G401 (cell line): ENCODE data around the gene PKP4. TPM values are rescaled to one million over a fixed set of nuclear protein-coding genes. Genes with fewer than 3 reads are reported as not detected.

ENCODE experiments used
- DNase-seq: peaks from one replicate; pipeline ENCODE4 v3.0.0-alpha.2; 2015; ENCODE audit warnings: low spot score
- in situ Hi-C: cut with HindIII; loops from 2 replicates; pipeline ENCODE4 v1.10.0; 2016; ENCODE audit warnings: low sequenced_read_pairs, mixed read lengths
- total RNA-seq: library from RNA; depleted of rRNA; stranded (reverse); fragments of >200 nt; shearing (Covaris generic); gene quantifications from 2 replicates; pipeline ENCODE4 v1.2.3, GENCODE V29; 2014

The PKP4 gene
- total RNA-seq, 1 experiment from 2014 or later = 41.2 TPM

DNA sequence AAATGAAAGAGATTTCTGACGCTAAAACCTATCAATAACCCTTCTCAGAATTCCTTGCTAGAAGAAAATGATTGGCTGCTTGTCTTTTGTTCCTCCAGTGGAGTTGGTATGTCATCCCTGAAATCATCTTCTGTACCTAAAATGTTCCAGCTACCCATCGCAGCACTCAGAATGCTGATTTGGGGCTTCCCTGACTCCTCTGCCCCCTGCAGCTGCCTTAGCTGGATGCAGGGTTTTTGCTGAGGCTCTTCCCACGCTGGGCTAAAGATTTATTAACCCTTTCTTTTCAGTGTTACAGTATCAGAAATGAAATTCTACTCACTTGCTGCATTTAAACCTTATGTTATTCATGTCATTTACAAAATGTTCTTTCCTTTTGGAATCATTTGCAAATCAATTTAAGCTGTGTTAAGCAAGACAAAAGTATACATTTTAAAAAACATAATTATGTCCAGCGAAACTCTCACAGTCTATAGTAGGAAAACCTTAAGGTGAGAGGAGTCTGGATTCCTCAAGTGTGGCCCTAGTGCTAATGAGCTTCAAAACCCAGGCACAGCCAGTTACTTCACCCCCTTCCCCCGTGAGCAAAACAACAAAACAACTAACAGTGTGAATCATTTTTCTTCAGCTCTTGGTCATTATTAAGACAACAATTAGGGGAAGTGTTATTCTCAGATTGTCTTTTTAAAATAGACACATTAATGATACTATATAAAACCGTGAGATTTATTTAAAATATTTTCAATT lies 32.8 kb downstream of the PKP4 start:
- in situ Hi-C loops = no loop called here

DNA sequence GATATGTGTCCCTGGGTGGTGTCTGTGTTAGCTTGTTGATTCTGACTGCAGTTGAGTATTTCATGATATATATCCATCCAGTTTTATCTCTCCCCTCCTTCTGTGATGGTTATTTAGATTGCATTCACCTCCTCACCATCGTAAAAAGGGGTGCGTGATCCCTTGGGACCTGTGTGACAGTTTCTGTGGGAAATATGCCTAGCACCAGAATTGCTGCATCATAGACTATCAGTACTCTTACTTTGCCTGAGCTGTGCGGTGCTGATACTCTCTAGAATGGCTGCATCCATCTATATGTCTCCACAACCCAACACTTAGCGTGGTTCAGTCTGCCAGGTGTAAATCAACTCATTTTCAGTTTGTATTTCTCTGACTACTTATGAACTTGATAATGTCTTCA lies 34.3 kb downstream of the PKP4 start:
- in situ Hi-C loops = no loop called here
- DNase-seq = no peak

More for the DNA sequence above, 32.8 kb downstream of the PKP4 start:
- peak; percentile 52 for DNase-seq

DNA sequence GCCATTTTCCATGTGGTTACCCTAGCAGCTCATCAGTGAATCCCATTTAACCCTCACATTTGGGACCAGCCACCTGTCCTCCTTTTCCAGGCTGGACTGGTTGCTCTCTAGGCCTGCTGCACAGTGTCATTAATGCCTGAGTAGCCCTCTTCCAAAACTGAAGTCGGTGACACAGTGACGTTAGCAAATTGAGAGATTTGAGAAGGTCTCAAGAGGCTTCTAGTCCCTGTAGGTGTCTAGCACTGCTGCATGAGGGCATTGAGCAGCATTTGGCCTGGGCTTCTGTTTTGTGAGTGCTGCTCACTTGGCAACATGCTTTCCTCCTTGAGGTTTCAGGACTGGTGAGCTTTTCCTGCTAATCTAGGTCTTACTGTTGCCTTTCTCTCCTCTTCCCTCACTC lies 36.7 kb downstream of the PKP4 start:
- peak; percentile 62 for DNase-seq
- in situ Hi-C loops = no loop called here

DNA sequence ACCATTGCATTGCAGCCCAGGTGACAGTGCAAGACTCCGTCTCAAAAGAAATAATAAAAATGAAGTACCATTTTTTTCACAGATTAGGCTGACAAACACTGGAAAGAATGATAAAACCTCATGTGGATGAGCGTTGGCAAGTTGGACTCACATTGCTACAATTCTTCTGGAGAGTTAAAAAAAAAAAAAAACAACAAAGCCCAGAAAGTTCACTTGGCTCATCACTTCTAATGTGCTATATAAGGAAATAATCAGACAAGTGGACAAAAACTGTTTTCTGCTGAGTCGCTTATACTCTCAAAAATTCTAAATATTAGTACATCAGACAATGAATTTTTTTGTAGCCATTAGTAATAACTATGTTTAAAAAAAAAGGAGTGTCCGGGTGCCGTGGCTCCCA lies 38.4 kb downstream of the PKP4 start:
- no peak for DNase-seq
- in situ Hi-C loops = no loop called here

DNA sequence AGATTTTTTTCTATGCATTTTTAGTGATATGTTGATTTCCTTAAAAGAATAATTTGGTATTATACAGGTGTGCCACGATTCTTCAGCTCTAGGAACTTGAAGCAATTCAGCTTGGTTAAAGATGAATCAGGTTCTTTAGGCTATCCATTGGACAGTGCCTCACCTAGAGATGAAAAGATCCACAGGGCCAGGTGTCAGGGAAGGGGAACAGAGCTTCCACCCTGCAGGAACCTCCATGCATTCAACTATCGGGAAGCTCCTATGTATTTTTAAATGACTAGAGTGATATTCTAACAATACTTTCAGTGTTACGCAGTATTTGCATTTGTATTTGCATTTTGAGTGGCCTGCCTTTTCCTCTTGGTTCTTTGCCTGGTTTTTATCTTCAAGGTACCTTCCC lies 40.2 kb downstream of the PKP4 start:
- DNase-seq = no peak
- in situ Hi-C loops = no loop called here

DNA sequence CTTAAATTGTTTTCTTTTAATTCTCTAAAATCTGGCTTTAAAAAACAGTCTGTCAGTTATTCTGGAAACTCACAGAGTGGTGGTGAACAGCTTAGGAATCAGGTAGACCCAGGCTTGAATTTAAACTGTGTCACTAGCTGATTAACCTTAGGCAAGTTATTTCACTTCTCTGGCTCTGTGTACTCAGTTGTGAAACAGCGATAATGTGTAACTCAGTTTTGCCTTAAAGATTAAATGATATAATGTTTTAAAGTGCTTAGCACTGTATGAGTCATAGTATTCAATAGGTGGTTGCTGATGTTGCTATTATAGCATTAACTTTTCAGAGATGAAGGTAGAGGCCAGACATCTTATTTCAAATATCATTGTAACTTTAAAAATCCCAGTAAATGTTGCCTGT lies 40.7 kb downstream of the PKP4 start:
- no peak for DNase-seq
- in situ Hi-C loops = no loop called here

DNA sequence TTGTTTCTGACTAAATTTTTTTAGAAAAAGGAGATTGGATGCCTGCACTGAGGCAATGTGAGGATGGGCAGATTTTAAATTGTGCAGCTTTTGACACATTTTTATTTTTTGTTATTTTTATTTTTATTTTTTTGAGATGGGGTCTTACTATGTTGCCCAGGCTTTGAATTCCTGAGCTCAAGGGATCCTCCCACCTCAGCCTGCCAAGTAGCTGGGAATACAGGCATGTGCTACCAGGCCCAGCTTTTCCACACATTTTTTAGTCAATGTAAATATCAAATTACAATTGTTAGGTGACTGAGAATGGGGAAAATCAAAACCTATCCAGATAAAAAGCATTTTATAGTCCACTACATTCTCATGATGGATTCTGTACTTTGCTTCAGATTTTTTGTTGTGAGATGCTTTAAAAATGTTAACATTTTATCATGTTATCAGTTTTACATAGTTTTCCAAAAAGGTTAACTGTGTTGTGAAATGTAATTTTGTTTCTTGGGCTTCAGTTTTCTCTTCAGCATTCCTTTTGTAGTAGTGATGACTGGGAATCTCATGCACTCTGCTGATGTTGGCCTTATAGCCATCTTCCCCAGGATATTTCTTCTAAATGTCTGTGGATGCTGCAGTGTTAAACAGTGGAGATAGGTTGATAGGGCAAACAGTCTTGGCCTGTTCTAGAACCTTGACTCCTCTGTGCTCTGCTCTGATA lies 41.4 kb downstream of the PKP4 start:
- in situ Hi-C loops = no loop called here
- DNase-seq = no peak

DNA sequence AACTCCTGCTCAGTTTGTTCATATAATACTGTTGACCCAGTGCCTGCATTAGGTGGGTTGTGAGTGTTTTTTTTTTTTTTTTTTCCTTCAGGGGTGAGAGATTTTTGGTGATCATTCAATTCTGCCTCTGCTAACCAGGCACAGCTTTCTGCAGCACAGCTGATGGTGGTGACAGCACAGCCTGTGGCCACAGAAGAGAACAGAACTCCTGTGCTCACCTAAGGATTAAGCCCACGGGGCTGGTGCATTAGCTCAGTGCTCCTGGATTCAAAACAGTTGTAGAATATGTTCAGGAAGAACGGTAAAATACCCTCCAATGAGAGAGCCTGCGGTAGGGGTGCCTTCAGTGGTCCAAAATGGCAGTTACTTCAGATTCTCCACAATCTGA lies 42.0 kb downstream of the PKP4 start:
- in situ Hi-C loops = no loop called here
- no peak for DNase-seq

DNA sequence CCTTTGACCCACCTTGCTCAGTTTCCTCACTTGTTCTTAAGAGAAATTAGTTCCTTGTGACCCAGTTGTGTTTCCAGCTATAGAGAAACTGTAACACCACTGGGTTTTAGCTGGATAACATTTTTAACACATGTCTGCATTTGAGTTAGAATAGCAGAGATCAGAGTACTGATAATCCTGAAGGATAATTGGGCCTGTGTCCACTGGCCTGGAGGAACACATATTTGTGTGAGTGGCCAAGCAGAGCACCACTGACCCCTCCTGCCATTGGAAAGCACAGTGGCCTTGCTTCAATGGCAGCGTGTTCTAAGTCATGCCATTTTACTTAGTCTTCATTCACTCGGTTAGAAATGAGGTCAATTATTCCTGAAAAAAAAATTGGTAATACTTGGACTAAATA lies 42.6 kb downstream of the PKP4 start:
- in situ Hi-C loops = no loop called here
- no peak for DNase-seq

DNA sequence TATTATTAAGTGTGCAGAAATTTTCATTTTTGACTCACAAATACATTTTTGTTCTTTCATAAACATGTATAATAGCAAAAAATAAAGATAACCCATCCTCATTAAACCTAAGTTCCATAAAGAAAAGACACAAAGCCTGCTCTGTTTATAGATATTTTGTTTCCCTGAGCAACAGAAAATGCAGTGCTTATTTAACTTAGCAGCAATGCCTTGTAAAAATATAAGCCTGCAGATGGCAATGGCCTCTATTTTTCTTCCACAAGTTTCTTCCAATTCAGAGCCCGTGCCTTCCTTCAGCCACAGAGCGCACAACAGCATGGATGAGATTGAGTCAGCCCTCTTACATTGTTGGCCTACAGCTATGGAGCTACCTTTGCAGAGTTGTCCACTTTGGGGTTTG lies 43.6 kb downstream of the PKP4 start:
- no peak for DNase-seq
- in situ Hi-C loops = no loop called here

DNA sequence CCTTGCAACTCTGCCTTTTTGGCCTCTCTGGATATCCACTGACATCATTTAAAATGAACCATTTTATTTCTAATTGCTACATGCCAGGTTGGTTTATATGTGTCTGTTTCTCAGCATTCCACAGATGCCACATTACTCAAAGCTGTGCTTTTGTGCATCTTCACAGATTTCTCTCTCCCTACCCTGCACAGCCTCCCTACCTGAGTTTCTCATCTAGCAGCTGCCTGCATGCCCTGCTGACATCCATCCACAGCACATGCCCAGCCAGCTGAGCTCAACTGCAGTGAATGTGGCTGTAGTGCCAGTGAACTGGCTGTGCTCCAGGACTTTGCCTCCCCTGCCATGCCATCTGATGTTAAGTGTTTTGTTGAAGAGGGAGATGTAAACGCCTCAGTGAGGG lies 44.5 kb downstream of the PKP4 start:
- in situ Hi-C loops = no loop called here
- DNase-seq = peak; percentile 63

DNA sequence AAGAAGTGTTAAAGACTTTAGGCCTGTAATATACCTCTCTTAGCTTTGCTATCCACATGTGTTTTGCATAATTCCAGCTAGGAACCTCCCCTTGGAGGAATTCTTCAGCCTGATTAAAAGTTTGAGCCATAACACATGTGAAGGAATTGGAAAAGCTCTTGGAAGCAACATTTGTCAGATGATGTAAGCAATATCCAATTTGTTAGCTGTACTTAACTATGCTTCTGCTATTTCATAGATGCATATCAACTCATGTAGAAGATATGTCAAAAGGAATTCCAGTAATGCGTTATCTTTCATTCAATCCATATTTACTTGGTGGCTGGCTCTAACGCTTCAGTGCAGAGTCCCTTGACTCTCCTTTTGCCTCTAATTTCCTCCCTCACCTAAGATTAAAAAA lies 46.2 kb downstream of the PKP4 start:
- no peak for DNase-seq
- in situ Hi-C loops = no loop called here

DNA sequence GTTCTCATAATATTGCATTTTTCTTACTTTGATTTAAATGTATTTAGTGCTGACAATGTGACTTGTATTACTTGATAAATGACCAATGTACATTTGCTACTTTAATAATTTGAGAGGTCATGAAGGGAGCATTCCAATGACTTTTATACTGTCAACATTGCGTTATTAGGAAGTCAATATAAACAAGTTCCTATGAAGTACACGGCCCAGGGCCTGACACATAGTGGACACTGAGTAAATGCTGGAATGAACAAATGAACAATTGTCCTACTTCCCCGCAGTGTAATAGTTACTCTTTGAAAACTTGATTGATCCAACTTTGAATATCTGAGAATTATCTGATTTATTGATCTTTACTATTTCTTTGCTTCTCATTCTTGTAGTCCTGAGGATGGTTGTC lies 47.3 kb downstream of the PKP4 start:
- in situ Hi-C loops = no loop called here
- no peak for DNase-seq

DNA sequence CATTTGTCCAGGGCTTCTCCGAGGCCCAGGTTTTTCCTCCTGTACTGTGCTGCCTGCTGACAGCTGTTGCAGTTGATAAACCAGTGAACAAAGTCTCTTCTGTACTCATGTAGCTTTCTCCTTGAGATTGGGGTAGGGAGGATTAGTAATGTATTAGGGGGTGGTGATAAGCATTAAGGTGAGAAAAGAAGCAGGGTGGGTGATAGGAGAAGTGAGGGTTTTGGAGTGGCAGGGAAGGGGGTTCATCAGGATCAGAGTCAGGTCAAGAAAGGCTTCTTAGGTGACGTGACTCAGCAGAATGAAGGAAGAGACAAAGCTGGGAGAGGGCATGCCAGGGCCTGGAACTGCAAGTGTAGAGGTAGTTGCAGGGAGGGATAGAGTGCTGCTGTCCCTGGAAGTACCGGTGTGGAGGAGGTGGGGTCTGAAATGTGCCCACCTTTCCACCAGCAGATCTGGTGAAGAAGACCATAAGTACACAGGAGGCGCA lies 48.7 kb downstream of the PKP4 start:
- in situ Hi-C loops = no loop called here
- DNase-seq = no peak

DNA sequence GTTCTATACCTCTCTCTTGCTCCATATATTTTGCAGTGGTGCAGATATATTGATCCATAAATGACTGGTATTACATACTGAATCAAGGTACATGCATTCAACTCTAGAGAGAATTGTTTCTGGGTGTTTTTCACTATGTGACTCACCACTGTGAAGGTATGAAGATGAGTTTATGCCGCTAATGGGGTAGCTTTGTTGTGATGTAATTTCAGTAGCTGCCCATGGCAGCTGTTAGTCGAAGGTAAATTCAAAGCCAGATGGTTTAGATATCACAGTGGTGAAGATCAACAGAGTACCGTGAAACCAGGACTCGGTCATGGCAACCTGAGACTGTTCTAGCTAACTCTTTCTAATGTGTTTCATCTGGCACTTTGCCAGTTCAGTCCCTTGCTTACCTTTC lies 50.4 kb downstream of the PKP4 start:
- no peak for DNase-seq
- in situ Hi-C loops = no loop called here

DNA sequence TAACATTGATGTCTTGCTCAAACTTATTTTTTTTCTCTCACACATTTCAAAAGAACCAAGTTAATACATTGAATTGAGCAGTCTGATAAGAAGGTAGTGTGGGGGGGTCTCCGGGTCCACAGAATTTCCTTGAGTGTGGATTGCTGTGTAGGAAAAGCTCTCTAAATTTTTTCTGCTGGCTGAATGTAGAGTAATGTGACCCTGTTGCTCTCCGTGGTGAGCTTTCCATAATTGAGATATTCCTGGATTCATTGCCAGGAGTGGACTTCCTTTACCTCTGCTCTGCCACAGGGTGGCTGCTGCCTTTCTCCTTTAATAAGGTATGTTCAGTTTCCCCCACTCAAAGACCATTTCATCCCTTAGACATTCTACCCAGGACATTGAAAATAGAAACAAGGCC lies 50.9 kb downstream of the PKP4 start:
- in situ Hi-C loops = no loop called here
- DNase-seq = no peak

DNA sequence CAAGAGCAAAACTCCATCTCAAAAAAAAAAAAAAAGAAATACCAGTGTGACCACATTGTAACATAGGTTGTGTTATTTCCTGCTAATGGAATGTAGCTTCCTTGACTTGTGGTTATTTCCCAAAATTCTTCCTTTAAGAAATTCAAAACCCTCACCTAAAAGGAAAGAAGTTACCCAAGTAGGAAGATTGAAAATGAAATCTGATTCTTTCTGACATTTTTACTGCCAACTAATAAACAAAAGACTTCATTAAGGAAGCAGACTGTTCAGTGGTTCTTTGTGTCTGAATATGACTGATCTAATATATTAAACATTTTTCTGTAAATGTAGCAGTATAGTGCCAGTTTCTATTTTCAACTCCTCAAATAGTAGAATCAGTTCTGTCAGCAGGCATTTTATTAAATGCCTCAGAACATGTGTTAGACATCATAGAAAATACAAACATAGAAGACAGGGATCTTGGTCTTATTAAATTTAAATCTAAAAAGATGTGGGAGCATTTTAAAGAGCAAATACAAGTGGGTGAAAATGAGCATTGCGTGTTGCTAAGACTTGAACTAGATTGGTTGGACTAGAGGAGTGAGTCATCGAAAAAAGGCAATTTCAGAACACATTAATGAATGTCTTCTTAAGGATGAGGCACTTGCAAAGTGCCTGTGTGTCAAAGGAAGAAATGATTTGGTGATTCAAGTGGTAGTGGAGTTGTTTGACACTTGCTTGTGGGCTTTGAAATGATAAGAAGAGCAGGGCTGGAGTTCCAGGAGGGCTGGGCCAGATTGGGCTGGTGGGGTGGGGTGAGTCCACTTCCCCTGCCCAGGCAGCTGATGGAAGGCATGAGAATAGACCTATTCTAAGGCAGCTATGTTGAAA lies 53.4 kb downstream of the PKP4 start:
- in situ Hi-C loops = no loop called here

DNA sequence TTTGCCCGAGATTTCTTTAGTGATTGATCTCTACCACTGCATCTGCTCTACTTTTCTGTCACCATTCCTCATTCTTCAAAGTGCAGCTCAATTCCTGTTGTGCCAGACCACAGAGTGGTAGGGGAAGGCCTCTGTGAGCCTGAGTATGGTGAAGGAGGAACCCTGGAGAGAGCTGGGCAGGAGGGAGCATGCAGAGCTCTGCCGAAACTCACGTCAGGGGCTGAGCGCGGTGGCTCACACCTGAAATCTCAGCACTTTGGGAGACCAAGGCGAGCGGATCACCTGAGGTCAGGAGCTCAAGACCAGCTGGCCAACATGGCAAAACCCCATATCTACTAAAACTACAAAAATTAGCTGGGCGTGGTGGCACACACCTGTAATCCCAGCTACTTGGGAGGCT lies 54.1 kb downstream of the PKP4 start:
- DNase-seq = no peak
- in situ Hi-C loops = no loop called here

More for the DNA sequence above, 53.4 kb downstream of the PKP4 start:
- DNase-seq = no peak

DNA sequence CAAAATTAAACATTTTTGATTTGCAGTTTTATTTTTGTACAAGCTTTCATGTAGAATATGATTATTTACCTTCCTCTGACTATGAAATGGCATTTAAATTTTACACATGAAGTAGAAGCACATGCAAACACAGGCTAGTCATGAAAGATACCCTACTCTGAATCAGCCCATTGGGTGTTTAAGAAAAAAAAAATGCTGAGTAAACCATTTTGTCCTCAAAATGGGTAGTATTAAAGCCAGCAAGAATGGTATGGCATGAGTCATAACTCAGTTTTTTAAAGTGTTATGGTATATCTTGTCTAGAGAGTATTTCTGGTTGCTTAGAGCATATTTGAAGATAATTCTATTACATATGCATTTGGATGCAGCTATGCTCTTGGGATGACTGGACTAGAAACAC lies 55.0 kb downstream of the PKP4 start:
- DNase-seq = no peak
- in situ Hi-C loops = no loop called here

DNA sequence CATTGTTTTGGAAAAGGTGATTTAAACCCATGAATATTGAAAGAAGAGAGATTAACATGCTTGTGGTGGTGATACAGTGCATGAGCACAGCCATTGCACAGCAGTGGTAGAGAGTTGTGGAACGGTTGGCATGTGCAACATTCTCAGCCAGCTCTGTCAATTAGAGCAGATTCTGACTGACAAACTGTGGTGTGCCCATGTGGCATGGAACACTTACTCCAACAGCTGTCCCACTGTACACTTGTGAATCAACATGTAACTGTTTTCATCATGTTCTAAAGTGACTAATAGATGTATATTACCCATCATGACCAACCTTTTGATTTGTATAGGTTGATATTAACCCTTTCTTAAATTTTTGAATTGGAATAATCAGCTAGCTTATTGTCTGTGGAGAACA lies 55.6 kb downstream of the PKP4 start:
- no peak for DNase-seq
- in situ Hi-C loops = no loop called here
